A549 (cell line): ENCODE measurements around the gene CDIP1. TPM values are rescaled to one million over a fixed set of nuclear protein-coding genes. Genes with fewer than 3 reads are reported as not detected.

Experiments used
- ATAC-seq, 2 experiments: fragments of 200-7000 bp in 1 of 2; fragments of >200 bp in 1 of 2; cut with Nextera tagmentation in 1 of 2; cut with Tn5 transposase in 1 of 2; 3 replicates each; pipeline versions ENCODE4 v1.8.0 to v1.9.1; 2018 to 2020; ENCODE audit warnings: mild to moderate bottlenecking in 1 of 2, moderate library complexity in 1 of 2
- CTCF ChIA-PET: fragments of 300-600 bp; sonication (Branson Sonifier 250); formaldehyde crosslinking; extraction: SDS; loops from one replicate; lab custom pipeline; 2021; ENCODE audit warnings: antibody characterized with exemption, inconsistent platforms; lab: Yijun Ruan, JAX
- POLR2A ChIA-PET: fragments of 350-600 bp; formaldehyde crosslinking; extraction: SDS; loops from one replicate; lab custom pipeline; 2021; ENCODE audit warnings: antibody characterized with exemption, inconsistent platforms; lab: Yijun Ruan, JAX
- DNase-seq, 2 experiments: peaks; one replicate each; pipeline versions ENCODE4 v3.0.0 to v3.0.0-alpha.2; 2011 to 2016; ENCODE audit warnings: low read depth in 1 of 2, low spot score in 1 of 2
- FAIRE-seq: peaks from 2 replicates; lab custom pipeline; 2011; peaks lifted over from hg19 to GRCh38; lab: Jason Lieb, UNC
- H3K27ac ChIP-seq, 2 experiments: fragments of >200 bp; sonication (Bioruptor Twin); formaldehyde crosslinking; 3 replicates each; pipeline ENCODE4 v1.5.1; 2016 to 2017
- H3K4me1 ChIP-seq: fragments of >200 bp; sonication (Bioruptor Twin); formaldehyde crosslinking; 3 replicates; pipeline ENCODE4 v1.6.1; 2016
- H3K4me2 ChIP-seq: fragments of >200 bp; sonication (Bioruptor Twin); formaldehyde crosslinking; 3 replicates; pipeline ENCODE4 v1.6.1; 2016
- H3K4me3 ChIP-seq: fragments of >200 bp; sonication (Bioruptor Twin); formaldehyde crosslinking; 3 replicates; pipeline ENCODE4 v1.5.1; 2016
- H3K9me3 ChIP-seq: fragments of >200 bp; sonication (Bioruptor Twin); formaldehyde crosslinking; 3 replicates; pipeline ENCODE4 v1.6.1; 2016
- BHLHE40 ChIP-seq: IDR thresholded peaks from 2 replicates; pipeline ENCODE4 v1.6.1; 2012; ENCODE audit warnings: low read depth, low read length, inconsistent platforms
- CBX8 ChIP-seq: fragments of 200-600 bp; sonication (generic); IDR thresholded peaks from 2 replicates; pipeline ENCODE4 v1.6.1; 2016
- CHD2 ChIP-seq: fragments of 150-350 bp; IDR thresholded peaks from 2 replicates; pipeline ENCODE4 v1.6.1; 2014; ENCODE audit warnings: low read length; ENCODE audit not compliant: partially characterized antibody
- CHD4 ChIP-seq: fragments of 200-600 bp; sonication (generic); IDR thresholded peaks from 2 replicates; pipeline ENCODE4 v1.6.1; 2016; ENCODE audit warnings: antibody characterized with exemption, mild to moderate bottlenecking, borderline replicate concordance
- E2F6 ChIP-seq: IDR thresholded peaks from 2 replicates; pipeline ENCODE4 v1.6.1; 2012; ENCODE audit warnings: low read depth, borderline replicate concordance
- EHF ChIP-seq: fragments of 250-450 bp; sonication (Bioruptor Pico); IDR thresholded peaks from 2 replicates; pipeline ENCODE4 v1.5.0; 2020; ENCODE audit warnings: mild to moderate bottlenecking
- EHMT2 ChIP-seq: fragments of 200-600 bp; sonication (generic); IDR thresholded peaks from 2 replicates; pipeline ENCODE4 v1.6.1; 2016; ENCODE audit warnings: antibody characterized with exemption, low read depth, mild to moderate bottlenecking, moderate library complexity
- ESRRA ChIP-seq: fragments of 150-350 bp; IDR thresholded peaks from 2 replicates; pipeline ENCODE4 v1.6.1; 2014; ENCODE audit warnings: mild to moderate bottlenecking, low read length, borderline replicate concordance
- FOXS1 ChIP-seq: fragments of 250-450 bp; sonication (Bioruptor Pico); IDR thresholded peaks from 2 replicates; pipeline ENCODE4 v1.5.0; 2020; ENCODE audit warnings: mild to moderate bottlenecking, moderate library complexity
- HDAC2 ChIP-seq: fragments of 200-600 bp; sonication (generic); IDR thresholded peaks from 2 replicates; pipeline ENCODE4 v1.6.1; 2016
- HEYL ChIP-seq: fragments of 250-450 bp; sonication (Bioruptor Pico); IDR thresholded peaks from 2 replicates; pipeline ENCODE4 v1.8.0; 2021; ENCODE audit warnings: mild to moderate bottlenecking, moderate library complexity
- HOXA7 ChIP-seq: fragments of 250-450 bp; sonication (Bioruptor Pico); IDR thresholded peaks from 2 replicates; pipeline ENCODE4 v1.5.0; 2020; ENCODE audit warnings: mild to moderate bottlenecking, moderate library complexity
- HOXB13 ChIP-seq: fragments of 250-450 bp; sonication (Bioruptor Pico); IDR thresholded peaks from 2 replicates; pipeline ENCODE4 v1.5.0; 2020; ENCODE audit warnings: low read depth, mild to moderate bottlenecking, moderate library complexity
- HOXB5 ChIP-seq: fragments of 250-450 bp; sonication (Bioruptor Pico); IDR thresholded peaks from 2 replicates; pipeline ENCODE4 v1.5.0; 2020; ENCODE audit warnings: mild to moderate bottlenecking, moderate library complexity
- MAX ChIP-seq: IDR thresholded peaks from 2 replicates; pipeline ENCODE4 v1.6.1; 2012
- MAZ ChIP-seq: fragments of 150-350 bp; IDR thresholded peaks from 2 replicates; pipeline ENCODE4 v1.6.1; 2014; ENCODE audit warnings: antibody characterized with exemption, low read depth, low read length, borderline replicate concordance
- MYC ChIP-seq: IDR thresholded peaks from 2 replicates; pipeline ENCODE4 v1.6.1; 2012; ENCODE audit warnings: mild to moderate bottlenecking, inconsistent platforms, low read length, improper control_type of control experiment, borderline replicate concordance
- NPAS2 ChIP-seq: fragments of 250-450 bp; sonication (Bioruptor Pico); IDR thresholded peaks from 2 replicates; pipeline ENCODE4 v1.8.0; 2022; ENCODE audit warnings: mild to moderate bottlenecking, moderate library complexity, borderline replicate concordance
- PHF8 ChIP-seq: fragments of 200-600 bp; sonication (generic); IDR thresholded peaks from 2 replicates; pipeline ENCODE4 v1.6.1; 2016; ENCODE audit warnings: low read depth, mild to moderate bottlenecking, antibody characterized with exemption, moderate library complexity, borderline replicate concordance
- POLR2AphosphoS2 ChIP-seq: conservative IDR thresholded peaks from 2 replicates; pipeline ENCODE4 v1.6.1; 2012; ENCODE audit warnings: low read length, improper control_type of control experiment, inconsistent platforms
- RAD21 ChIP-seq, 2 experiments: fragments of >200 bp in 1 of 2; sonication (Bioruptor Twin) in 1 of 2; formaldehyde crosslinking in 1 of 2; IDR thresholded peaks in 1 of 2; conservative IDR thresholded peaks in 1 of 2; 2 replicates in 1 of 2; 3 replicates in 1 of 2; pipeline ENCODE4 v1.6.1; 2012 to 2018; ENCODE audit warnings: inconsistent platforms in 1 of 2
- RARB ChIP-seq: fragments of 250-450 bp; sonication (Bioruptor Pico); IDR thresholded peaks from 2 replicates; pipeline ENCODE4 v1.8.0; 2021; ENCODE audit warnings: mild to moderate bottlenecking, moderate library complexity
- RCOR1 ChIP-seq: fragments of 150-350 bp; IDR thresholded peaks from 2 replicates; pipeline ENCODE4 v1.6.1; 2014; ENCODE audit warnings: antibody characterized with exemption, low read length, low read depth
- RFX5 ChIP-seq: fragments of 450-650 bp; IDR thresholded peaks from 2 replicates; pipeline ENCODE4 v1.7.1; 2014; ENCODE audit warnings: antibody characterized with exemption, mild to moderate bottlenecking, moderate library complexity
- RNF2 ChIP-seq: fragments of 200-600 bp; sonication (generic); IDR thresholded peaks from 2 replicates; pipeline ENCODE4 v1.6.1; 2016; ENCODE audit warnings: low read depth, mild to moderate bottlenecking, antibody characterized with exemption, moderate library complexity, borderline replicate concordance
- TFCP2L1 ChIP-seq: fragments of 250-450 bp; sonication (Bioruptor Pico); IDR thresholded peaks from 2 replicates; pipeline ENCODE4 v1.5.0; 2021; ENCODE audit warnings: mild to moderate bottlenecking
- TP53 ChIP-seq: fragments of 250-450 bp; sonication (Bioruptor Pico); IDR thresholded peaks from 2 replicates; pipeline ENCODE4 v1.5.0; 2021; ENCODE audit warnings: mild to moderate bottlenecking, moderate library complexity
- ZNF302 ChIP-seq: fragments of 250-450 bp; sonication (Bioruptor Pico); IDR thresholded peaks from 2 replicates; pipeline ENCODE4 v1.9.0; 2021; ENCODE audit warnings: inconsistent platforms, mild to moderate bottlenecking, moderate library complexity
- ZSCAN20 ChIP-seq: fragments of 250-450 bp; sonication (Bioruptor Pico); IDR thresholded peaks from 2 replicates; pipeline ENCODE4 v1.8.0; 2022; ENCODE audit warnings: mild to moderate bottlenecking, moderate library complexity
- WGBS: methylation state at CpG from one replicate; pipeline ENCODE4 v1.1.6; 2017; ENCODE audit errors: missing lambda C conversion rate; 5-methylcytosine and 5-hydroxymethylcytosine counted together
- polyA minus RNA-seq: library from RNA; depleted of rRNA, polyadenylated mRNA; stranded (reverse); fragments of >200 nt; gene quantifications from 2 replicates; pipeline ENCODE4 v1.2.3, GENCODE V29; 2011; rRNA and poly(A)+ RNA removed
- polyA plus RNA-seq, 4 experiments: library from polyadenylated mRNA; depleted of rRNA in 3 of 4; stranded (reverse); fragments of >200 nt; fragmentation: RNase III in 1 of 4; extraction: RNeasy Plus Mini Kit Qiagen cat#74134 plus additional on column Dnase treatment in 1 of 4; gene quantifications; 2 replicates in 3 of 4; 3 replicates in 1 of 4; pipeline ENCODE4 v1.2.3, GENCODE V29; 2011 to 2017
- TF ChIP-seq, protein P1 (sequence below): fragments of 450-650 bp; IDR thresholded peaks from 2 replicates; pipeline ENCODE4 v1.6.1; 2014; ENCODE audit warnings: antibody characterized with exemption
- TF ChIP-seq, protein P2 (sequence below): fragments of 250-450 bp; sonication (Bioruptor Pico); IDR thresholded peaks from 2 replicates; pipeline ENCODE4 v1.5.0; 2020; ENCODE audit warnings: low read depth, mild to moderate bottlenecking, moderate library complexity
- TF ChIP-seq, protein P3 (sequence below): fragments of 250-450 bp; sonication (Bioruptor Pico); IDR thresholded peaks from 2 replicates; pipeline ENCODE4 v1.5.0; 2021; ENCODE audit warnings: mild to moderate bottlenecking, moderate library complexity, borderline replicate concordance
- TF ChIP-seq, protein P4 (sequence below): IDR thresholded peaks from 2 replicates; pipeline ENCODE4 v1.6.1; 2012

The CDIP1 gene
- polyA plus RNA-seq (2011; rRNA removed) = 3.7 and 4.4 TPM in 2 replicates
- 5.0 and 6.2 TPM in 2 replicates for polyA plus RNA-seq (2012; cell fraction: cytosol; rRNA removed)
- polyA plus RNA-seq (2012; cell fraction: nucleus; rRNA removed) = 5.3 TPM in 2 replicates
- 7.8 to 8.4 TPM (median 8.3 TPM) in 3 replicates for polyA plus RNA-seq (2017; fragmentation: RNase III; extraction: RNeasy Plus Mini Kit Qiagen cat#74134 plus additional on column Dnase treatment)
- polyA minus RNA-seq = 2.6 and 3.7 TPM in 2 replicates

DNA sequence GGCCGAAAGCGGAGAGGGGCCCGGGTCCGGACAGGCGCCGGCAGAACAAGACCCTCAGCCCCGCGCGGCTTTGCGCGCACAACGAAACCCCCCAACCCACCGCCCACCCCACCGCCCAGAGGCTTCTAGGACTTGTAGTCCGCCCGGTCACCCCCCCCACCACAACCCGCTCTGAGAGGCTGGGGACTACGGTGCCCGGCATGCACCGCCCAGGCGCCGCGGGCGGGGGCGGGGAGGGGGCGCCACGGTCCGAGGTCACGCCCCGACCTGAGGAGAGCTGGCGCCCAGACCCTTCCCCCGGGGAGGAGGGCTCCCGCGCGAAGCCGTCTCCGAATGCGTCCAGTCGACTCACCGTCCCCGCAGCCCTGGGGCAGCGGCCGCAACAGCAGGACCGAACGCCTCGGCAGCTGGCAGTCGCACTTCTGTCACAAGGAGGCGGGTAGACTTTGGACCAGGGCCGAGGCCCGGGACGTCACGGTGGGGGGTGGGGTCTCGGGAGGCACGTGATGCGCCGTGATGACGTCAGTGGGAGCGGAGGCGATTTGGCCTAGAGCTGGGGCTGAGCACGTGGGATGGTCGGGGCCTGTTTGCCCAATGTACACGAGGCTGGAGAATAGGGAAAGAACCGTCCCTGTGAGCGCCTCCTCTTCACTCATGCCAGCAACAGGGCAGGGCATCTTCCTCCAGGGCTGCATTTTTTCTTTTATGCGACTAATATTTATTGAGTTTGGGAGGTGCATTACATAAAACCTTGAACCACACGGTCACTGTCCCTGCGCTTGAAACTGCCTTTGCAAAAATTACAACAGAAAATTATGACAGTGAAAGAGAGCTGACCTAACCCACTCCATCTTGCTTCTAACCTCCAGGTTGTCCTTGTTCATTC, at the start of gene CDIP1:
CDIP1 (minus strand) TSS at position 424 of the 886 bp plus-strand sequence. CDS start 24,643 bp downstream, outside the sequence.
- WGBS = 17% methylated on average over 24 of the region's 67 CpGs
- FAIRE-seq = peak; percentile 28
- TF ChIP-seq ZSCAN20 (CRISPR knock-in tag) = peak; percentile 88; the same call in 1 of the 2 replicates
- no peak for TF ChIP-seq CBX8
- TF ChIP-seq CHD4 = no peak
- peak; percentile 86 for TF ChIP-seq HOXA7
- peak; percentile 70; the same call in 1 of the 2 replicates for TF ChIP-seq BHLHE40
- TF ChIP-seq E2F6 = peak; percentile 100
- TF ChIP-seq EHF (CRISPR knock-in tag) = peak; percentile 93
- TF ChIP-seq ZNF302 = 0 out of 2 replicates have a peak, but pooled peaks have one; percentile 67
- peak; percentile 79 for TF ChIP-seq NPAS2
- peak; percentile 78; the same call in 1 of the 2 replicates for TF ChIP-seq TFCP2L1
- peak; percentile 90; the same call in 1 of the 2 replicates for TF ChIP-seq TP53 (CRISPR knock-in tag)
- TF ChIP-seq, protein P1, sequence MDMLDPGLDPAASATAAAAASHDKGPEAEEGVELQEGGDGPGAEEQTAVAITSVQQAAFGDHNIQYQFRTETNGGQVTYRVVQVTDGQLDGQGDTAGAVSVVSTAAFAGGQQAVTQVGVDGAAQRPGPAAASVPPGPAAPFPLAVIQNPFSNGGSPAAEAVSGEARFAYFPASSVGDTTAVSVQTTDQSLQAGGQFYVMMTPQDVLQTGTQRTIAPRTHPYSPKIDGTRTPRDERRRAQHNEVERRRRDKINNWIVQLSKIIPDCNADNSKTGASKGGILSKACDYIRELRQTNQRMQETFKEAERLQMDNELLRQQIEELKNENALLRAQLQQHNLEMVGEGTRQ = peak; percentile 98
- no peak for TF ChIP-seq ESRRA
- TF ChIP-seq MAZ = no peak
- peak; percentile 96; the same call in 1 of the 2 replicates for TF ChIP-seq MYC
- peak; percentile 87; the same call in 1 of the 2 replicates for TF ChIP-seq HDAC2
- peak; percentile 15 for TF ChIP-seq CHD2
- TF ChIP-seq MAX = peak; percentile 100
- TF ChIP-seq RARB = peak; percentile 69
- TF ChIP-seq, protein P2, sequence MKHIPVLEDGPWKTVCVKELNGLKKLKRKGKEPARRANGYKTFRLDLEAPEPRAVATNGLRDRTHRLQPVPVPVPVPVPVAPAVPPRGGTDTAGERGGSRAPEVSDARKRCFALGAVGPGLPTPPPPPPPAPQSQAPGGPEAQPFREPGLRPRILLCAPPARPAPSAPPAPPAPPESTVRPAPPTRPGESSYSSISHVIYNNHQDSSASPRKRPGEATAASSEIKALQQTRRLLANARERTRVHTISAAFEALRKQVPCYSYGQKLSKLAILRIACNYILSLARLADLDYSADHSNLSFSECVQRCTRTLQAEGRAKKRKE (CRISPR knock-in tag) = peak; percentile 95
- peak; percentile 83 for TF ChIP-seq FOXS1 (CRISPR knock-in tag)
- TF ChIP-seq EHMT2 = no peak
- TF ChIP-seq, protein P3, sequence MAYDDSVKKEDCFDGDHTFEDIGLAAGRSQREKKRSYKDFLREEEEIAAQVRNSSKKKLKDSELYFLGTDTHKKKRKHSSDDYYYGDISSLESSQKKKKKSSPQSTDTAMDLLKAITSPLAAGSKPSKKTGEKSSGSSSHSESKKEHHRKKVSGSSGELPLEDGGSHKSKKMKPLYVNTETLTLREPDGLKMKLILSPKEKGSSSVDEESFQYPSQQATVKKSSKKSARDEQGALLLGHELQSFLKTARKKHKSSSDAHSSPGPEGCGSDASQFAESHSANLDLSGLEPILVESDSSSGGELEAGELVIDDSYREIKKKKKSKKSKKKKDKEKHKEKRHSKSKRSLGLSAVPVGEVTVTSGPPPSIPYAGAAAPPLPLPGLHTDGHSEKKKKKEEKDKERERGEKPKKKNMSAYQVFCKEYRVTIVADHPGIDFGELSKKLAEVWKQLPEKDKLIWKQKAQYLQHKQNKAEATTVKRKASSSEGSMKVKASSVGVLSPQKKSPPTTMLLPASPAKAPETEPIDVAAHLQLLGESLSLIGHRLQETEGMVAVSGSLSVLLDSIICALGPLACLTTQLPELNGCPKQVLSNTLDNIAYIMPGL = peak; percentile 52; the same call in 1 of the 2 replicates
- TF ChIP-seq, protein P4, sequence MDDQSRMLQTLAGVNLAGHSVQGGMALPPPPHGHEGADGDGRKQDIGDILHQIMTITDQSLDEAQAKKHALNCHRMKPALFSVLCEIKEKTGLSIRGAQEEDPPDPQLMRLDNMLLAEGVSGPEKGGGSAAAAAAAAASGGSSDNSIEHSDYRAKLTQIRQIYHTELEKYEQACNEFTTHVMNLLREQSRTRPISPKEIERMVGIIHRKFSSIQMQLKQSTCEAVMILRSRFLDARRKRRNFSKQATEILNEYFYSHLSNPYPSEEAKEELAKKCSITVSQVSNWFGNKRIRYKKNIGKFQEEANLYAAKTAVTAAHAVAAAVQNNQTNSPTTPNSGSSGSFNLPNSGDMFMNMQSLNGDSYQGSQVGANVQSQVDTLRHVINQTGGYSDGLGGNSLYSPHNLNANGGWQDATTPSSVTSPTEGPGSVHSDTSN = no peak
- TF ChIP-seq POLR2AphosphoS2 = no peak
- peak; percentile 55; the same call in 1 of the 2 replicates for TF ChIP-seq PHF8
- TF ChIP-seq HOXB5 = peak; percentile 97
- TF ChIP-seq RAD21 (conservative IDR thresholded peaks at IDR 0.05 in 1 of 2, IDR thresholded peaks at IDR 0.05 in 1 of 2) = no peak
- TF ChIP-seq RCOR1 = no peak
- peak; percentile 97 for TF ChIP-seq HOXB13
- peak; percentile 84 for TF ChIP-seq HEYL (CRISPR knock-in tag)
- peak; percentile 98 for TF ChIP-seq RNF2
- peak; percentile 42; the same call in 1 of the 2 replicates for TF ChIP-seq RFX5

More for the DNA sequence above, at the start of gene CDIP1:
- peaks cover 17% of the 10 kb centered on the region for H3K9me3 ChIP-seq
- CTCF ChIA-PET = interaction anchor here (1.5 to 20.0 kb wide), 4 partner anchors 11 to 85 kb away, joined by 5 to 301 read pairs (median 17); no protein-coding TSS in a partner anchor
- H3K4me2 ChIP-seq = peak within 1 kb of the TSS; percentile 89
- peak within 1 kb of the TSS; percentile 48 to 91 for H3K27ac ChIP-seq
- POLR2A ChIA-PET = interaction anchor here (0.6 to 1.1 kb wide), 2 partner anchors 10 to 153 kb away, joined by 3 to 4 read pairs; no protein-coding TSS in a partner anchor
- H3K4me1 ChIP-seq = peaks cover 5% of the 10 kb centered on the region; the same call in 1 of the 3 replicates
- ATAC-seq (peak; percentile 85 to 87), DNase-seq (peak; percentile 88 to 96)
- peak within 1 kb of the TSS; percentile 51 for H3K4me3 ChIP-seq
